Mucosa of gallbladder (tissue), 1 donor: ENCODE measurements around the gene ZNF107. TPM values are rescaled to one million over a fixed set of nuclear protein-coding genes. Genes with fewer than 3 reads are reported as not detected.
"Not testable (repeated sequence)": the region's sequence is repeated elsewhere in the genome, so short reads cannot be mapped to it uniquely, and the experiment has no call there.

Source experiments
- DNase-seq: peaks from one replicate; pipeline ENCODE4 v3.0.0-alpha.2; 2020; ENCODE audit warnings: low spot score
- total RNA-seq: library from RNA; stranded (reverse); gene quantifications from one replicate; pipeline ENCODE4 v1.2.1, GENCODE V29; 2021
- donor health status: DM: no; HTN: no; CAD: no.

ZNF107 gene
- total RNA-seq, 1 donor from 2014 or later, result 6.6 TPM

DNA sequence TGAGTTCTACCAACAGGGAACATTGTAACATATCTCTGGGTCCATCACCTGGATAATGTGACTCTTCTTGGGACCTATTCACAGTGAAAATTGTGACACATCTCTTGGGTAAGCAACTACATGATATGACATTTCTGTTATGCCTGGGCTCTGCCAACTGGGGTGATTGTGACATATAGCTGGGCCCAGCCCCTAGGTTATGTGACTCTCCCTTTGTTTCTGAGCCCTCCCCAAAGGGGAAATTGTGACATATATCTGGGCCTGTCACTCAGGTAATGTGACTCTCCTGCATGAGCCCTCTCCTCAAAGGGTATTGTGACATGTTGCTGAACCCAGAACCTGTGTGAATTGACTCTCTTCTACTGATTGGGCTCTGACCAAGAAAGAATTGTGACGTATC, 22.4 kb upstream of the ZNF107 start:
- no peak for DNase-seq

DNA sequence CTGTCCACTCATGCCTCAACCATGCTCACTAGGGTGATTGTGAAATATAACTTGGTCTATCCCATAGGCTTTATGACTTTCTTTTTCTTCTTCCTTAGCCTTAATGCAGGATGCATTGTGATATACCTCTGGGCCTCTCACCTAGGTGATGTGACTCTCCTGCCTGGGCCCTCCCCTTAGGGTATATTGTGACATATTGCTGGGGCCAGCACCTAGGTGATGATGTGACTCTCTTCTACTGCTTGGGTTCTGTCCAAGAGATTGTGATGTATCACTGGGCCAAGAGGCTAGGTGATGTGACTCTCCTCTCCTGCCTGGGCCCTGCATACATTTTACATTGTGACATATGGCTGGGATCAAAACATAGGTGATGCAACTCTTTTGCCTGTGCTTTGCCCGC, 14.7 kb upstream of the ZNF107 start:
- no peak for DNase-seq

- DNase-seq, result no peak
Observed at GRCh38 chr7:64651632-64652165, 14.2 kb upstream of the ZNF107 start.

GRCh38 chr7:64653721-64654401, 12.1 kb upstream of the ZNF107 start:
- DNase-seq, result no peak

DNA sequence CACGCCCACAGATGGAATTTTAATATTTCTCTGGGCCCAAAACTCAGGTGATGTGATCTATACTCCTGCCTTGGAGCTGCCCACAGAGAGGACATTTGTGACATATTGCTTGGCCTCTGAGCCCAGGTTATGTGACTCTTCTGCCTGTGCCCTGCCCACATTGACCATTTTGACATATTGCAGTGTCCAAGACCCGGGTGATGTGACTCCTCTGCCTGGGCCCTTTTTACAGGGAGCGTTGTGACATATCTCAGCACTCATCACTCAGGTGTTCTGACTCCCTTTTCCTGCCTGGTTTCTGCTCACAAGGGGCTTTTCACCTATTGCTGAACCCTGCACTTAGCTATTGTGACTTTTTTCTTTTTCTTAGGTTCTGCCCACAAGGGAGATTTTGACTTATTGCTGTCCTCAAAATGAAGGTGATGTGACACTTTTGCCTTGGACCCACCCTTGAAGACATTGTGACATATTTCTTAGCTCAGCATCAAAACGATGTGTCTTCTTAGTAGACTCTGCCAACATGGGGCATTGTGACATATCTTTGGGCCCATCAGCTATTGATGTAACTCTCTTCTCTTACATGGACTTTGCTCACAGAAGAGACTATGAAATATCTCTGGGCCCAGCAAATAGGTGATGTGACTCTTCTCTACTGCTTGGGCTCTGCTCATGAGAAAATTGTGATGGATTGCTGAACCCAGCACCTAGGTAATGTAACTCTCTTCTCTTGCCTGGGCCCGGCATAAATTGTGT, 11.0 kb upstream of the ZNF107 start:
- no peak for DNase-seq

DNA sequence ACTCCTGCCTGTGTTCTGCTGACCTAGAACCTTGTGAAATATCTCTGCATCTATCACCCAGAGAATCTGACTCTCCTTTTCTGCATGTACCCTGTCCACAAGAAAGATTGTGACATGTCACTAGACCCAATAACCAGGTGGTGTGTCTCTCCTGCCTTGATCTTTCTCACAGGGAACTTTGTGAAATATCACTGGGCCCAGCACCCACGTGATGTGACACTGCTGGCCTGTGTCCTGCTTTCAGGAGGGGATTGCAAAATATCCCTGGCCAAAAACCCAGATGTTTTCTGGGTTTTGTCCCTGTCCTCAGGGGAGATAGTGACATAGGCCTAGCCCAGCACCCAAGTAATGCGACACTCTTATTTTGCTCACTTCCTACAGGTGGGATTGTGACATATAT, 10.1 kb upstream of the ZNF107 start:
- no peak for DNase-seq

DNA sequence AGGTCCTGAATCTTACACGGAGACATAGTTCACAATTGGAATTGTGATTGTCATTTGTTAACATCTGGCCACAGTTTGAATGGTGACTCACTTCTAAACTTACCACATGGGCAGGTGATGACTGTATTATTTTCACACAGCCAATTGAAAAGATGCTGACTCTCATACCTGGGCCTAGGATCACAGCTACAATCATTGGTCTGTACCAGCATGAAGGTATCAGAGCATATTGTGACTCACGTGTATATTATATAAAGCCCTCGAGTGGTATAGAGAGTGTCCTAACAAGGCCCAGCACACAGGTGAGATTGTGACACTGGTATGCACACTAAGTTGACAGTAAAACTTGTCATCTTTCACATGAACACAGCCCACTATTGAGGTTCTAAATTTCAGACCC, 9.4 kb upstream of the ZNF107 start:
- DNase-seq, result no peak

DNA sequence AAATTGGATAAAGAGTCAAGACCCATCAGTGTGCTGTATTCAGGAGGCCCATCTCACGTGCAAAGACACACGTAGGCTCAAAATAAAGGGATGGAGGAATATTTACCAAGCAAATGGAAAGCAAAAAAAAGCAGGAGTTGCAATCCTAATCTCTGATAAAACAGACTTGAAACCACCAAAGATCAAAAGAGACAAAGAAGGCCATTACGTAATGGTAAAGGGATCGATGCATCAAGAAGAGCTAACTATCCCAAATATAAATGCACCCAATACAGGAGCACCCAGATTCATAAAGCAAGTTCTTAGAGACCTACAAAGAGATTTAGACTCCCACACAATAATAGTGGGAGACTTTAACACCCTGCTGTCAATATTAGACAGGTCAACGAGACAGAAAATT, 3.8 kb upstream of the ZNF107 start:
- DNase-seq, result not testable (repeated sequence)

GRCh38 chr7:64666663-64667050, 724 bp downstream of the ZNF107 start:
- DNase-seq, result no peak

GRCh38 chr7:64667311-64667710, 1.4 kb downstream of the ZNF107 start:
- DNase-seq, result no peak

- no peak for DNase-seq
Observed at GRCh38 chr7:64672414-64672813, 6.5 kb downstream of the ZNF107 start.

- no peak for DNase-seq
Observed at GRCh38 chr7:64685091-64685490, 19.2 kb downstream of the ZNF107 start.

GRCh38 chr7:64685741-64686140, 19.8 kb downstream of the ZNF107 start:
- no peak for DNase-seq

GRCh38 chr7:64686493-64687184, 20.7 kb downstream of the ZNF107 start:
- no peak for DNase-seq

DNA sequence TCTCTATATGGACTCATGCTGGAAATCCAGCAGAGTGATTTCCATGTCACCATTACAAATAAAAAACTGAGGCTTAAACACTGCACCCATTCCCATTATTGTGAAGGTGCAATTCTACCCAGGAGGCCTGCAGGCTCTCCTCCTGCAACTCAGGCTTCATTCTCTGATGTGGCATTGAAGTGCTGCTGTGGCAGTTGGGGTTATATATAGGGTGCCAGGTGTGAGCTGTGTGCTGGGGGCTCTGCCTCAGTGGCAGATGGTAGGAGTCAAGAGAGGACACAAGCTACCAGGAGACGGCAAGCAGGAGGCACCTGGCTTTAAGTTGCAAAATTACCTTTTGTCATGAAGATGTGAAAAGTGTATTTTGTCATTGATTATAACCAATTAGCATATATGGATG, 21.3 kb downstream of the ZNF107 start:
- DNase-seq, result no peak

DNA sequence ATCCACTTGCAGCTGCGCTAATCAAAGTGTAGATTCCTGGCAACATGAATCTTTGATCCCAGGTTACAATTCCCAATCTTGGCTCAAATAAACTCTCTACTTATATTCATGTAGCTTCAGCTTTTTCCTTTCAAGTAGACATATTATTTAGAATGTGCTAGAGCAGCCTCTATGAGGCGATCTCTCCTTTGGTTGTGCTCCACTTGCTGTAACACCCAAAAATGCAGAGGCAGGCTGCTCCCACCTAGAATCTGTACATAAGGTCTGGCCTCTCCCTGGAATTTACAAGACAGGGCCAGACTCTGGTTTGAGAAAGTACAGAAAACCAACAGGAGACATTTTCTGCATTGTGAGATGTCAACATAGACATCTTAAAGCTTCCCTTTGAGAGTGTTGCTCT, 23.1 kb downstream of the ZNF107 start:
- DNase-seq, result no peak

DNA sequence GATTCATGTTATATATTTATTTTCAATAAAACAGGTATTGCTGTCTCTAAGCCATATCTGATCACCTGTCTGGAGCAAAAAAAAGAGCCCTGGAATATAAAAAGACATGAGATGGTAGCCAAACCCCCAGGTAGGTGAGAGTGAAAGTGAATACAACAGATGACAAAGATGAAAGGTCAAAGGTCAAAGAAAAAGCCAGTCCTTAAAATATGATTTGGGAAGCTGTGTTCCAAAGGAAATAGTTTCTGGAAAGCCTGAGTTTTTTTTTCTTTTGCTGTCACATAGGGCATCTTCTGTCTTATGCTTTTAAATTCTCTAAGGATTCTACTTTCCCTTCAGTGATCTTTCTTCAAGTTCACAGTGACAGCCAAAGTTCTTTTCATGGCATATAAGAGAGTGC, 25.9 kb downstream of the ZNF107 start:
- no peak for DNase-seq

GRCh38 chr7:64697863-64698262, 31.9 kb downstream of the ZNF107 start:
- not testable (repeated sequence) for DNase-seq

DNA sequence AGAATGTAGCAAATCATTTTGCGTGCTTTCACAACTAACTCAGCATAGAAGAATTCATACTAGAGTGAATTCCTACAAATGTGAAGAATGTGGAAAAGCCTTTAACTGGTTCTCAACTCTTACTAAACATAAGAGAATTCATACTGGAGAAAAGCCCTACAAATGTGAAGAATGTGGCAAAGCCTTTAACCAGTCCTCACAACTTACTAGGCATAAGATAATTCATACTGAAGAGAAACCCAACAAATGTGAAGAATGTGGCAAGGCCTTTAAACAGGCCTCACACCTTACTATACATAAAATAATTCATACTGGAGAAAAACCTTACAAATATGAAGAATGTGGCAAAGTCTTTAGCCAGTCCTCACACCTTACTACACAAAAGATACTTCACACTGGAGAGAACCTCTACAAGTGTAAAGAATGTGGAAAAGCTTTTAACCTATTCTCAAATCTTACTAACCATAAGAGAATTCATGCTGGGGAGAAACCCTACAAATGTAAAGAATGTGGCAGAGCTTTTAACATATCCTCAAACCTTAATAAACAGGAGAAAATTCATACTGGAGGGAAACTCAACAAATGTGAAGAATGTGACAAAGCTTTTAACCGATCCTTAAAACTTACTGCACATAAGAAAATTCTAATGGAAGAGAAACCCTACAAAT, 40.8 kb downstream of the ZNF107 start:
- no peak for DNase-seq

DNA sequence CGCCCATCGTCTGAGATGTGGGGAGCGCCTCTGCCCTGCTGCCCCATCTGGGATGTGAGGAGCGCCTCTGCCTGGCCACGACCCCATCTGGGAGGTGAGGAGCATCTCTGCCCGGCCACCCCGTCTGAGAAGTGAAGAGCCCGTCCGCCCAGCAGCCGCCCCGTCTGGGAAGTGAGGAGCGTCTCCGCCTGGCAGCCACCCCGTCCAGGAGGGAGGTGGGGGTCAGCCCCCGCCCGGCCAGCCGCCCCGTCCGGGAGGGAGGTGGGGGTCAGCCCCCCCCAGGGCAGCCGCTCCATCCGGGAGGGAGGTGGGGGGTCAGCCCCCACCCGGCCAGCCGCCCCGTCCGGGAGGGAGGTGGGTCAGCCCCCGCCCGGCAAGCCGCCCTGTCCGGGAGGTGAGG, 52.0 kb downstream of the ZNF107 start:
- DNase-seq, result not testable (repeated sequence)

DNA sequence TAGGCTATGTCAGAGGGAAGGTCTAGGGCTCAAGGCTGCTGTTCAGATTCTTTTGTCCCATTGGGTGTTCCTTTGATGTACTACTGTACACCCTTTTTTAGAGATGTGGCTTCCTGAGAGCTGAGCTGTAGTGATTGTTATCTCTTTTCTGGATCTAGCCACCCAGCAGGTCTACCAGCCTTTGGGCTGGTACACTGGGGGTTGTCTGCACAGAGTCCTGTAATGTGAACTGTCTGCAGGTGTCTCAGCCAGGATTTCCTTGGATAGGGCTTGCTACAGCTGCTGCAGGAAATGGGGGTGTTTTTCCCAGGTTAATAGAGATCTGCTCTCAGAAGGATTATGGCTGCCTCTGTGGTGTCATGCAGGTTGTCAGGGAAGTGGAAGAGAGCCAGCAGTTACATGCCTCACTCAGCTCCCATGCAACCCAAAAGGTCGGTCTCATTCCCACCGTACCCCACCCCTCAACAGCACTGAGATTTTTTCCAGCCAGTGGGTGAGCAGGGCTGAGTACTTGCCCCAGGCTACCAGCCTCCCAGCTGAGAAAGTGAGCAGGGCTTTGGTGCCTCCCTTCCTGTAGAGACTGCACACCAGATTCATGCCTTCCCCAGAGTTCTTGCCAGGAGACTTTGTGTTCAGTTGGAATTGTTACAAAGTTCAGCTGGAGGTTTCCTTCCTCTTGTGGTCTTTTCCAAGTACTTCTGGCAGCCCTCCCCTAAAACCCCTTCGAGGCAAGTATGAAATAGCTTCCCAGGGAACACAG, 63.3 kb downstream of the ZNF107 start:
- DNase-seq, result no peak
